Skeletal muscle tissue (tissue), 4 donors: ENCODE data around the gene IFNAR1. TPM values are rescaled to one million over a fixed set of nuclear protein-coding genes. Genes with fewer than 3 reads are reported as not detected.

Experiments used
- H3K27ac ChIP-seq: one replicate; pipeline ENCODE4 v1.7.0; 2013; ENCODE audit warnings: mild to moderate bottlenecking, low read depth, low read length, inconsistent platforms
- H3K27me3 ChIP-seq, 3 donors: one replicate each; pipeline ENCODE4 v1.7.0; 2013; ENCODE audit warnings: low read length in 3 of 3; ENCODE audit not compliant: control insufficient read depth in 3 of 3, insufficient read depth in 3 of 3
- H3K36me3 ChIP-seq, 3 donors: one replicate each; pipeline ENCODE4 v1.7.0; 2013; ENCODE audit warnings: low read length in 3 of 3; ENCODE audit not compliant: control insufficient read depth in 3 of 3, insufficient read depth in 3 of 3
- H3K4me1 ChIP-seq, 3 donors: one replicate each; pipeline ENCODE4 v1.7.0; 2013; ENCODE audit warnings: low read length in 3 of 3, mild to moderate bottlenecking in 3 of 3; ENCODE audit not compliant: control insufficient read depth in 3 of 3, insufficient read depth in 3 of 3
- H3K4me3 ChIP-seq, 3 donors: one replicate each; pipeline ENCODE4 v1.7.0; 2013; ENCODE audit warnings: low read length in 3 of 3
- H3K9ac ChIP-seq, 3 donors: one replicate each; pipeline ENCODE4 v1.7.0; 2013; ENCODE audit warnings: low read length in 3 of 3, mild to moderate bottlenecking in 3 of 3, moderate library complexity in 2 of 3, low read depth in 1 of 3
- H3K9me3 ChIP-seq, 3 donors: one replicate each; pipeline ENCODE4 v1.7.0; 2013; ENCODE audit warnings: low read length in 3 of 3; ENCODE audit not compliant: control insufficient read depth in 3 of 3
- total RNA-seq: library from RNA; depleted of rRNA; stranded (reverse); fragments of >200 nt; gene quantifications from one replicate; pipeline ENCODE4 v1.2.3, GENCODE V29; 2014
- donor health status: Osteomylitis.

IFNAR1 gene
- total RNA-seq, 1 donor from 2014 or later = 15.1 TPM

DNA sequence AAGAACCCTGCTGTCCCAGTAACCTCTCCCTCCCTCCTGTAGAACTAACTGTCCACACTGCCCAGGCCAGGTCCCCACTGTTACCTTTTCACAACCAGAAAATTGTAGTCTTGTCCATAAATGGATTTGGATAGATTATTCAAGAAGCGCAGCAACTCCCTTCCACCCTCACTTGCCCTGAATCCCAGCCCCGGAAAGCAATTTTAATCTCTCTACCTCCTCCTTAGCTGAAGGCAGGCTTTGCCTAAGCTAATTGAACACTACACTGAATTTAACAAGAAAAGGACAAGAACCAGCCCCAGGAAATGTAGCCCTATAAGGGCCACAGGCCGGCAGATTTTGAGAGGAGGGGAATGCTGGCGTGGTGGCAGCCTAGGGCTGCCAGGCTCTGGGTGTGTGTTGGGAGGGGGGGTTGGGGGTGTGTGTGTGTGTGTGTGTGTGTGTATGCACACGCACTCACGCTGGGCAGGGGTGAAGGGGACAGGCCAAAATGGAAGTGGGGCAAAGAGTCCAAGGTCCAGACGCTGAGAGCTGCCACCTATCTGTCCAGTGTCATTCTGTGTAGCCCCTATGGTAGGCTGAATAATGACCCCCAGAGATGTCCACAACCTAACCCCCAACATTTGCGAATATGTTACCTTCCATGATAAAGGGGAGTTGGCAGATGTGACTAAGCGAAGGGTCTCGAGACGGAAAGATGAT is 67.7 kb downstream of the IFNAR1 start:
- H3K27ac ChIP-seq = no peak overlapping the region
- no peaks in the 10 kb centered on the region for H3K9me3 ChIP-seq
- no peaks in the 10 kb centered on the region for H3K4me1 ChIP-seq
- no peaks in the 10 kb centered on the region for H3K36me3 ChIP-seq
- H3K9ac ChIP-seq = no peak overlapping the region
- H3K27me3 ChIP-seq = no peaks in the 10 kb centered on the region
- H3K4me3 ChIP-seq = no peak overlapping the region

DNA sequence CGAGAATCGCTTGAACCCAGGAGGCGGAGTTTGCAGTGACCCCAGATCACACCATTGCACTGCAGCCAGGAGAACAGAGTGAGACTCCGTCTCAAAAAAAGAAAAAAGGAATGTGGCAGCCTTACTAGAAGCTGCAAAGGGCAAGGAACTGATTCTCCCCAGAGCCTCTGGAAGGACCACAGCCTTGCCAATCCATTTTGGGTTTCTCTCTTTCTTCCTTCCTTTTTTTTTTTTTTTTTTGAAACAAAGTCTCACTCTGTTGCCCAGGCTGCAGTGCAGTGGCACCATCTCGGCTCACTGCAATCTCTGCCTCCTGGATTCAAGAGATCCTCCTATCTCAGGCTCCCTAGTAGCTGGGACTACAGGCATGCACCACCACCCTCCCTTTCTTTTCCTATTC is 68.6 kb downstream of the IFNAR1 start:
- no peak overlapping the region for H3K27ac ChIP-seq
- no peaks in the 10 kb centered on the region for H3K36me3 ChIP-seq
- no peak overlapping the region for H3K4me3 ChIP-seq
- H3K4me1 ChIP-seq = no peaks in the 10 kb centered on the region
- no peaks in the 10 kb centered on the region for H3K27me3 ChIP-seq
- H3K9ac ChIP-seq = no peak overlapping the region
- H3K9me3 ChIP-seq = no peaks in the 10 kb centered on the region

DNA sequence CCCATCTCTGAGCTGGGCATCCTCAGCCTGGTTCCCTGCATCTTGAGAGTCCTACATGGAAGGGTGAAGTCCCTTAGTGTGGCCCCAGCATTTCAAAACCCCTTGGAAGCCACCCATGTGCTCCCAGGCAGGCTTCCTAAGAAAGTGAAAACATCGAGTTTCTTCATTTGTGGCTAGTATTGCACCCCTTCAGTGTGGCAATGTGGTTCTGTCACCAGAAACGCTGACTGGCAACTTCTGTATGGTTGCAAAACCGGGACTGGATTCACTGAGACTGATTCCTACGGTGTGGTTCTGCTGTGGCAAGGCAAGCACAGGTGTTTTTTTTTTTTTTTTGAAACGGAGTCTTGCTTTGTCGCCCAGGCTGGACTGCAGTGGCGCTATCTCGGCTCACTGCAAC is 69.5 kb downstream of the IFNAR1 start:
- H3K9ac ChIP-seq = no peak overlapping the region
- no peak overlapping the region for H3K27ac ChIP-seq
- no peaks in the 10 kb centered on the region for H3K4me1 ChIP-seq
- no peaks in the 10 kb centered on the region for H3K9me3 ChIP-seq
- no peaks in the 10 kb centered on the region for H3K36me3 ChIP-seq
- H3K4me3 ChIP-seq = no peak overlapping the region
- H3K27me3 ChIP-seq = no peaks in the 10 kb centered on the region

DNA sequence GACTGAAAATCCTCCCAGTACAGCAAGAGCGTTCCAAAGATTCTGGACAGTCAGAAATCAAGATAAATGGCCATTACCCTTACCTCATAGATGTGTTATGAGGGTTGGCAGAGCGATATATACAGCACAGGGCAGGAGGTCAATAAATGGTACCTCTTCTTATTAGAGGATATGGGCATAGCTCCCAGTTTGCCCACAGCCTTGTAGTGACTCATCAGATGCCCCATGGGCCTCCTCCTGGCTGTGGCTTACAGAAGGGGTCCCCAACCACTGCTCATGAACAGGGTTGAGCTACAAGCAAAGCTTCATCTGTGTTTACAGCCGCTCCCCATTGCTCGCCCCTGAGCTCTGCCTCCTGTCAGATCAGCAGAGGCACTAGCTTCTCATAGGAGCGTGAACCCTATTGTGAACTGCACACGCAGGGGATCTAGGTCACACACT is 71.1 kb downstream of the IFNAR1 start:
- H3K36me3 ChIP-seq = no peaks in the 10 kb centered on the region
- no peak overlapping the region for H3K27ac ChIP-seq
- no peak overlapping the region for H3K9ac ChIP-seq
- H3K4me3 ChIP-seq = no peak overlapping the region
- no peaks in the 10 kb centered on the region for H3K4me1 ChIP-seq
- H3K9me3 ChIP-seq = no peaks in the 10 kb centered on the region
- no peaks in the 10 kb centered on the region for H3K27me3 ChIP-seq

DNA sequence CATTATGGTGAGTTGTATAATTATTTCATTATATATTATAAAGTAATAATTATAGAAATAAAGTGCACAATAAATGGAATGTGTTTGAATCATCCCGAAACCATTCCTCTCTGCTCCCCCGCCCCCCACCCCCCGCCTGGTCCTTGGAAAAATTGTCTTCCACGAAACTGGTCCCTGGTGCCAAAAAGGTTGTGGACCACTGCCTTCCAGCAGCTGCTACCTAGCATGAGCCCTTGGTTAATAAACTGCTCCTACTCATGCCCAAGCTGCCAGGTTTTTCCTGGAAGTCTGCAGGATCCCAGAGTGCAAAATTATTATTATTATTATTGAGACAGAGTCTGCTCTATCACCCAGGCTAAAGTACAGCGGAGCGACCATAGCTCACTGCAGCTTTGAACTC is 71.7 kb downstream of the IFNAR1 start:
- Histone ChIP-seq H3K27ac (no peak overlapping the region), H3K36me3 (no peaks in the 10 kb centered on the region), H3K4me1 (no peaks in the 10 kb centered on the region), H3K4me3 (no peak overlapping the region), H3K9ac (no peak overlapping the region), H3K9me3 (no peaks in the 10 kb centered on the region), H3K27me3 (no peaks in the 10 kb centered on the region)

DNA sequence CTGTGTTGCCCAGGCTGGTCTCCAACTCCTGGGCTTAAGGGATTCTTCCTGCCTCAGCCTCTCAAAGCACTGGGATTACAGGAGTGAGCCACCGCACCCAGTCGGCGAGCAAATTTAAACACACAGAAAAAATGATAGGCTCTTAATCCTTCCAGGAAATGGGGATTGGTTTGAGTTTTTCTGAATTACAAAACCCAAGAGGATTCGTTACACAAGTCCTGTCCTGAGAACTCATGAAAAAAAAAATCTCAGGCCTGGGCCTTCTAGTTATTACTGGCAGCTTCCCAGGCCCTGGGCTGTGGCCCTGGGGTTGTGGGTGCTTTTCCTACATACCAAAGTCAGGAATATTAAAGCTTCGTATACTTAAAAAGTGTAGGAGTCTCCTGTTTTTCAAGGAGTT is 72.2 kb downstream of the IFNAR1 start:
- Histone ChIP-seq H3K9ac (no peak overlapping the region), H3K27me3 (no peaks in the 10 kb centered on the region), H3K4me1 (no peaks in the 10 kb centered on the region), H3K36me3 (no peaks in the 10 kb centered on the region), H3K4me3 (no peak overlapping the region), H3K27ac (no peak overlapping the region), H3K9me3 (no peaks in the 10 kb centered on the region)

DNA sequence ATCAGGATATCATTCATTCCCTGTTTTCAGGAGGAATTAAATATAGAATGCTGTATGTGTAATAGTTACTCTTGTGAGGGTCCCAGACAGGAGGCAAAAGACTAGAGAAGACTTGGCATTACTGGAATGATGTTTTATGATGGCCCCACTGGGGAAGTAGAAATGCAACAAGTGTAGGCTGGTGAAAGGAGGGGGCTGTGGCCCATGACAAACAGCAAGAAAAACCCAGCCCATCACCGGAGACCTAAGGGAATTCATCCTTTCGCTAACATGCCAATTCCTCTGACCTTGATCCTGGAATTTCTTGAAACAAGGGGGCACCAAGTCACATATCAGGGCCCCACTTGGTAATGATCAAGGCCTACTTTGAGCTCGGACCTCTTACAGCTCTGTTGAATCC is 72.9 kb downstream of the IFNAR1 start:
- no peak overlapping the region for H3K27ac ChIP-seq
- no peaks in the 10 kb centered on the region for H3K36me3 ChIP-seq

DNA sequence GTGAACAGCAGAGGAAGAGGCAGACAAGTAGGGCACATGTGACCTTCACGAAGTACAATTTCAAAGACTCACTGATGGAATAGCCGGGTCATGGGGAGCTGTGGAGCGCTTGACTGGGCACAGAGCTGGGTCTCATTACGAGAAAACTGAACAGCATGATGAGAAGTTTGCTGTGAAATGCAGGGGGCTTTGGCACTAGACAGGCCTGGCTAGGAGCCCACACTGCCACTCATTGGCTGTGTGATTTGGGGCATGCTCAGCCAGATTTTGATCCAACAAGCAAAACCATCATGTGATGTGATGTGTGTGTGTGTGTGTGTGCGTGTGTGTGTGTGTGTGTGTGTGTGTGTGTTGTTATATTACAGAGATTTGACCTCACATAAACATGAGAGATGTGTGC is 73.6 kb downstream of the IFNAR1 start:
- H3K36me3 ChIP-seq = no peaks in the 10 kb centered on the region
- no peak overlapping the region for H3K9ac ChIP-seq
- no peaks in the 10 kb centered on the region for H3K27me3 ChIP-seq
- H3K4me3 ChIP-seq = no peak overlapping the region
- no peak overlapping the region for H3K27ac ChIP-seq
- no peaks in the 10 kb centered on the region for H3K9me3 ChIP-seq
- H3K4me1 ChIP-seq = peaks cover 0 to 5% (median 2%) of the 10 kb centered on the region in 3 donors

More for the DNA sequence above, 72.9 kb downstream of the IFNAR1 start:
- Histone ChIP-seq H3K9me3 (no peaks in the 10 kb centered on the region), H3K4me1 (peaks cover 0 to 5% (median 2%) of the 10 kb centered on the region in 3 donors), H3K4me3 (no peak overlapping the region), H3K27me3 (no peaks in the 10 kb centered on the region), H3K9ac (no peak overlapping the region)

DNA sequence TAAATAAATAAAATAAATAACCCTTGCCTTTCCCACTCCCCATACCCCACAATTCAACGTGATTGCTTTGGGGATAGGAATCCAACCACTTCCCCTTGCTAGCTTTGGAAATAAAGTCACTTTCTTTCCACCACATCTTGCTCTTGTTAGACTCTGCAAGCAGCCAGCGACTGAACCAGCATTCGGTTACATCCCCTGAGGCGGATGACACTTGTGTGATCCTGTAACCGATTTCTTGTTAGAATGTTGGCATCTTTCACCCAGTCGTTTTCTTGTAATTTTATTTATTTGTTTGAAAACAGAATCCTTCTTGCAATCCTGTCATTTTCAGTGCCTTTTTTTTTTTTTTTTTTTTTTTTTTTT is 76.8 kb downstream of the IFNAR1 start:
- H3K9ac ChIP-seq = no peak overlapping the region

DNA sequence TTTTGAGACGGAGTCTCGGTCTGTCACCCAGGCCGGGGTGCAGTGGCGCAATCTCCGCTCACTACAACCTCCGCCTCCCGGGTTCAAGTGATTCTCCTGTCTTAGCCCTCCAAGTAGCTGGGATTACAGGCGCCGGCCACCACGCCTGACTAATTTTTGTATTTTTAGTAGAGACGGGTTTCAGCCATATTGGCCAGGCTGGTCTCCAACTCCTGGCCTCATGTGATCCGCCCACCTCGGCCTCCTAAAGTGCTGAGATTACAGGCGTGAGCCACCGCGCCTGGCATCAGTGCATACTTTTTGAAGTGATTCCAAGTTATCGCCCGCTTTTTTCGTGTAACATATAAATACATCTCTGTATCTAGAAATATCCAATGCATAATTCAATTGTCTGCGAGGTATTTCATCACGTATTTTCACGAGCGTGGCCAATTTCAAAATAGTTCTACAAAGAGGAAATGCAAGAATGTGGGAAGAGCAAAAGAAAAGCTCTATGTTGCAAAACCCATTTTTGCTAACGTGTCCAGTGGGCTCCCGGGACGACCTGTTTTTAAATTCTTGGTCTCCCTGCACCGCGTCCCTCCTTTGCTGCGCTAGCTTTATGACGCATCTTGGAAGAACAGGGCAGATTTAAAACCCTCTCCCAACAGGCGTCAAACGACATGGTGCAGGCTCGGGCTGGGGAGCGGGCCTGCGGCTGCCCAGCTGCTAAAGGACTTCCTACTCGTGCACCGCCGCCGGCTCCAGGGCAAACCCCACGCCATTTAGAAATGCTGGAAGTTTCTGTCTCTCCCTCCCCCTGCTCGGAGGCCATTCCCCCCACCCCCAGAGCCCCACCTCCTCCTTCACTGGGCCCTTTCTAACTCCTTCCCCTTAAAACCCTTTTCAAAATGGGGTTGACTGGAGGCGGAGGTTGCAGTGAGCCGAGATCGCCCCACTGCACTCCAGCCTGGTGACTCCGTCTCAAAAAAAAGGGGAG is 77.5 kb downstream of the IFNAR1 start:
- H3K9ac ChIP-seq = peak overlapping the region in 2 of 3 donors; percentile 43 to 57
- no peaks in the 10 kb centered on the region for H3K9me3 ChIP-seq
- peaks cover 8 to 21% (median 14%) of the 10 kb centered on the region in 3 donors for H3K4me1 ChIP-seq
- peak overlapping the region; percentile 23 to 81 (median 78) for H3K4me3 ChIP-seq
- no peaks in the 10 kb centered on the region for H3K27me3 ChIP-seq
- no peaks in the 10 kb centered on the region for H3K36me3 ChIP-seq
- peak overlapping the region; percentile 70 for H3K27ac ChIP-seq

More for the DNA sequence above, 76.8 kb downstream of the IFNAR1 start:
- peak overlapping the region; percentile 70 for H3K27ac ChIP-seq
- H3K4me1 ChIP-seq = peaks cover 8 to 16% (median 14%) of the 10 kb centered on the region in 3 donors
- no peaks in the 10 kb centered on the region for H3K27me3 ChIP-seq
- H3K9me3 ChIP-seq = no peaks in the 10 kb centered on the region
- H3K4me3 ChIP-seq = no peak overlapping the region
- H3K36me3 ChIP-seq = no peaks in the 10 kb centered on the region
